ENCODE data around the gene DPF3. TPM values are rescaled to one million over a fixed set of nuclear protein-coding genes. Genes with fewer than 3 reads are reported as not detected.

The DPF3 gene
- total and polyA plus RNA-seq, 11 donors: 13.5 to 53.8 (median 37.0) TPM

GRCh38 chr14:72632727-72633126 is 261.2 kb downstream of the DPF3 start:
- Histone ChIP-seq H3K36me3 (peaks cover 0 to 4% (median 0%) of the 10 kb centered on the region in 9 donors), H3K9me3 (no peaks in the 10 kb centered on the region), H3K27ac (no peak overlapping the region), H3K4me1 (peaks cover 0 to 16% (median 0%) of the 10 kb centered on the region in 12 donors), H3K4me3 (no peak overlapping the region), H3K27me3 (no peaks in the 10 kb centered on the region)
- no peak for TF ChIP-seq CTCF (IDR thresholded peaks at IDR 0.05)
- no peak for TF ChIP-seq POLR2A (IDR thresholded peaks at IDR 0.05)
- ATAC-seq: no peak
- intact Hi-C loops (cut with DNase I): no loop called here
- no peak for DNase-seq
- 38 to 56% (median 49%) methylated on average over 1 of the region's 1 CpG for WGBS, 4 donors

GRCh38 chr14:72631401-72631800 is 262.5 kb downstream of the DPF3 start:
- ATAC-seq: no peak
- 68 to 100% (median 93%) methylated on average over 1 of the region's 1 CpG for WGBS, 4 donors
- Histone ChIP-seq H3K27me3 (no peaks in the 10 kb centered on the region), H3K9me3 (peaks cover 0 to 12% (median 1%) of the 10 kb centered on the region in 12 donors), H3K27ac (no peak overlapping the region), H3K4me3 (no peak overlapping the region), H3K4me1 (peaks cover 0 to 11% (median 0%) of the 10 kb centered on the region in 12 donors), H3K36me3 (peaks cover 0 to 4% (median 0%) of the 10 kb centered on the region in 9 donors)
- no peak for DNase-seq
- no peak for TF ChIP-seq POLR2A (IDR thresholded peaks at IDR 0.05)
- TF ChIP-seq CTCF (IDR thresholded peaks at IDR 0.05): no peak
- intact Hi-C loops (cut with DNase I): no loop called here

- peaks cover 0 to 18% (median 2%) of the 10 kb centered on the region in 12 donors for H3K9me3 ChIP-seq
- WGBS, 4 donors: 85 to 99% (median 96%) methylated on average over 4 of the region's 4 CpGs
- H3K27me3 ChIP-seq: no peaks in the 10 kb centered on the region
- DNase-seq (no peak), ATAC-seq (no peak)
- H3K36me3 ChIP-seq: peaks cover 0 to 4% (median 0%) of the 10 kb centered on the region in 9 donors
- intact Hi-C loops (cut with DNase I): no loop called here
- H3K4me1 ChIP-seq: peaks cover 0 to 11% (median 0%) of the 10 kb centered on the region in 12 donors
- H3K27ac ChIP-seq: no peak overlapping the region
- TF ChIP-seq POLR2A (IDR thresholded peaks at IDR 0.05) (no peak), CTCF (IDR thresholded peaks at IDR 0.05) (no peak)
- H3K4me3 ChIP-seq: no peak overlapping the region
Observed at GRCh38 chr14:72630374-72630773, 263.5 kb downstream of the DPF3 start.

GRCh38 chr14:72629534-72629933 is 264.4 kb downstream of the DPF3 start:
- intact Hi-C loops (cut with DNase I): no loop called here

More at GRCh38 chr14:72629534-72629933, 264.4 kb downstream of the DPF3 start:
- Histone ChIP-seq H3K4me3 (no peak overlapping the region), H3K36me3 (peaks cover 0 to 4% (median 0%) of the 10 kb centered on the region in 9 donors), H3K27me3 (no peaks in the 10 kb centered on the region), H3K9me3 (peaks cover 0 to 18% (median 2%) of the 10 kb centered on the region in 12 donors), H3K27ac (no peak overlapping the region), H3K4me1 (peaks cover 0 to 11% (median 0%) of the 10 kb centered on the region in 12 donors)
- ATAC-seq (peak in 1 of 4 donors; percentile 27), DNase-seq (peak in 1 of 5 donors; percentile 2)
- no peak for TF ChIP-seq CTCF (IDR thresholded peaks at IDR 0.05)
- TF ChIP-seq POLR2A (IDR thresholded peaks at IDR 0.05): no peak
- 93 to 100% (median 96%) methylated on average over 2 of the region's 2 CpGs for WGBS, 4 donors

All from heart left ventricle (tissue), 16 donors.